Erythroblast (primary cell): ENCODE data around the gene GOLGB1.

Source experiments
- GATA1 ChIP-seq: IDR thresholded peaks from 2 replicates; pipeline ENCODE4 v1.6.1; 2011; ENCODE audit warnings: low read depth, mild to moderate bottlenecking, control low read depth, low read length, moderate library complexity
- POLR2A ChIP-seq: IDR thresholded peaks from 2 replicates; pipeline ENCODE4 v1.6.1; 2011; ENCODE audit warnings: mild to moderate bottlenecking, low read length

- TF ChIP-seq POLR2A (no peak), GATA1 (no peak)
Measured at GRCh38 chr3:121781611-121782010, 32.1 kb upstream of the GOLGB1 start.
